Measurements from ENCODE around the gene NEMP2. TPM values are rescaled to one million over a fixed set of nuclear protein-coding genes. Genes with fewer than 3 reads are reported as not detected.

NEMP2 gene
- total RNA-seq, 4 donors from 2014 or later: 2.6 to 10.5 (median 5.3) TPM

- ATAC-seq (ENCODE audit: low FRiP score) (no peak), DNase-seq (ENCODE audit: low spot score) (no peak)
- TF ChIP-seq, protein P1, sequence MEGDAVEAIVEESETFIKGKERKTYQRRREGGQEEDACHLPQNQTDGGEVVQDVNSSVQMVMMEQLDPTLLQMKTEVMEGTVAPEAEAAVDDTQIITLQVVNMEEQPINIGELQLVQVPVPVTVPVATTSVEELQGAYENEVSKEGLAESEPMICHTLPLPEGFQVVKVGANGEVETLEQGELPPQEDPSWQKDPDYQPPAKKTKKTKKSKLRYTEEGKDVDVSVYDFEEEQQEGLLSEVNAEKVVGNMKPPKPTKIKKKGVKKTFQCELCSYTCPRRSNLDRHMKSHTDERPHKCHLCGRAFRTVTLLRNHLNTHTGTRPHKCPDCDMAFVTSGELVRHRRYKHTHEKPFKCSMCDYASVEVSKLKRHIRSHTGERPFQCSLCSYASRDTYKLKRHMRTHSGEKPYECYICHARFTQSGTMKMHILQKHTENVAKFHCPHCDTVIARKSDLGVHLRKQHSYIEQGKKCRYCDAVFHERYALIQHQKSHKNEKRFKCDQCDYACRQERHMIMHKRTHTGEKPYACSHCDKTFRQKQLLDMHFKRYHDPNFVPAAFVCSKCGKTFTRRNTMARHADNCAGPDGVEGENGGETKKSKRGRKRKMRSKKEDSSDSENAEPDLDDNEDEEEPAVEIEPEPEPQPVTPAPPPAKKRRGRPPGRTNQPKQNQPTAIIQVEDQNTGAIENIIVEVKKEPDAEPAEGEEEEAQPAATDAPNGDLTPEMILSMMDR (IDR thresholded peaks at IDR 0.05): no peak
Measured at GRCh38 chr2:190579058-190579410, 44.5 kb upstream of the NEMP2 start.

DNA sequence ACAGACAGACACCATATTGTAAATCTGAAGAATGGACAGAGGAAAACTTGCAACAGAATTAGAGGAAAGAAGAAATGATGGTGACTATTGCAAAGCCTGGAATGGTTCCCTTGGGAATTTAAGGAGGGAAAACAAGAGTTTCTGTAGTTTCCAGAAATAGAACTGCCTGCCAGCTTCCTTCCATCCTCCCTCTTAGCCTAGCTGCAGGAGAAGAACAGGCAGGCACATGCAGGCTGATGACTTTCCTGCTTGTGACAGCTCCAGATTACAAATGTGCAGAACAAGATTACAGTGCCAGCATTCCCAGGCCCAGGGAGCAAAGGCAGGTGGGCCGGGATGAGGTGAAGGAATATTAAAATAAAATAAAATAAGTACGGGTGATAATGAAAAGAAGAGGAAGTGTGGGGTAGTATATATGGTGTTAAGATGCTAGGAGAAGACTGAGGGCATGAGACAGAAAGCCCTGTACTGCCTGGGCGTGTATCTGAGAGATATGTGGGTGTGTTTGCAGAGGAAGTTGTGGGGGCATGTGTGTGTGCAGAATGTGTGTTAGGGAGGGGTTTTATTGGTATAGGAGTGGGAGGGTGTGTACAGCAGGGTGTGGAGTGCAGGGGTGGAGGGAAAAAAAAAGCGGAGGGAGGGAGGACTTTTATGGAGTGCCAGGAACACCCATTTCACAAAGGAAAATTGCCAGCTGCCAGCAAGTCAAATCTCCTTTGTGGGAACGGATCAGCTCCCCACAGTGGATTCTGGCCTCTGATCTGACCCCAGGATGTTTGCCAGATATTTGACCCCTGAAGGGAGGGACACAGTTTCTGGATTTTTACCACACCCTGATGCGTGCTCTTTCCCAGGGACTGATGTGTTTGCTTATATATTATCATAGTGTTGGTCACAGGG is 43.9 kb upstream of the NEMP2 start:
- ATAC-seq (ENCODE audit: low FRiP score) (peak; percentile 58), DNase-seq (ENCODE audit: low spot score) (no peak)
- TF ChIP-seq, protein P1 (IDR thresholded peaks at IDR 0.05): no peak

DNA sequence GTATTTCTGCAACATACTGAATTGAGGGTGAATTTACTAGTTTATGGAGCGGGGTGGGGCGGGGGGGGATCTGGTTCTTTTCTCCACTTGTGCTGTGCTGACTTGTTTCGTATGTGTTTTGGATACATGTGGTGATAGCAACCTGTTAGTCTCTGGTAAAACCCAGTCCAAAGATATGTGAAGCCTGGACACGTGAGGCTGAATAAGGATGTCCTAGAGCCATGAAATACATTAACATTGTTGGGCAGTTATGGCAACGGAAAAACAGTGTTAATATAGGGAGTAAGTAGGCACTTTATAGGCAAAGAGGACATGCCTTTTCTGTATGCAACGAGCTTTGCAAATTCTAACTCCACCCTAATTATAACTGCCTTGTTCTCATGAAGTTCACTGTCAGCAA is 42.1 kb upstream of the NEMP2 start:
- TF ChIP-seq, protein P1 (IDR thresholded peaks at IDR 0.05): no peak
- ATAC-seq (ENCODE audit: low FRiP score): no peak
- DNase-seq (ENCODE audit: low spot score): no peak

DNA sequence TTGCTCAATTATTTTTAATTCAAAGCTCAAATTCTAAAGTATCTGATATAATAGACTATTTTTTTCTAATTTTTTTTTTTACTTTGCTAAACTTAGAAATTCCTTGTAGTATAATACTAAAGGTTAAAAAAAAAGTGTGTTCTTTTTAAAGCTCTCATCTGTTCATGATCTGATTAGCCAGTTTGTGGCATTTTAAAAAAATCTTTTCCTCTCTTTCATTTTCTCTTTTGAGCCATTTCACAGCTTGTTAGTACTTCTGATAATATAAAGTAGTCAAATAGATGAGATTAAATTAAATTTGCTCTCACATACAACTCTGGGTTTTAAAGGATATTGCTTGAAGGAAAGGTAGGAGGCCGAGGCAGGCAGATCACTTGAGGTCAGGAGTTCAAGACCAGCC is 40.7 kb upstream of the NEMP2 start:
- TF ChIP-seq, protein P1 (IDR thresholded peaks at IDR 0.05): no peak
- ATAC-seq (ENCODE audit: low FRiP score) (no peak), DNase-seq (ENCODE audit: low spot score) (no peak)

DNA sequence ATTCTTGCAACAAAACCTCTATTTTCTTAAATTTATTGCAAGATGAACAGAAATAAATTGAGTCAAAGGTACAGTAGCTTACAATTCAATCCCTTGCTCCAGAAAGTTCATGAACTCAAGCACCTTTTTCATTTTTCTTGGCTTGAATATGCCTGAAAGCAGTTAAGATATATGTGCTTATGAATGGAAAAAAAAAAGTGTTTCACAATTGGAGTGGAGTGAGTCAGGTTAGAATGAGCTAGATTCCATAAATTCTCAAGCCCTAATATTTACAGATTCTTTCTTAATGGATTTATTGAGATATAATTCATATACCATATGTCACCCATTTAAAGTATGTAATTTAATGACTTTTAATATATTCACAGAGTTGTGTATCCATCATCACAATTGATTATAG is 39.6 kb upstream of the NEMP2 start:
- DNase-seq (ENCODE audit: low spot score): no peak
- TF ChIP-seq, protein P1 (IDR thresholded peaks at IDR 0.05): no peak
- no peak for ATAC-seq (ENCODE audit: low FRiP score)

DNA sequence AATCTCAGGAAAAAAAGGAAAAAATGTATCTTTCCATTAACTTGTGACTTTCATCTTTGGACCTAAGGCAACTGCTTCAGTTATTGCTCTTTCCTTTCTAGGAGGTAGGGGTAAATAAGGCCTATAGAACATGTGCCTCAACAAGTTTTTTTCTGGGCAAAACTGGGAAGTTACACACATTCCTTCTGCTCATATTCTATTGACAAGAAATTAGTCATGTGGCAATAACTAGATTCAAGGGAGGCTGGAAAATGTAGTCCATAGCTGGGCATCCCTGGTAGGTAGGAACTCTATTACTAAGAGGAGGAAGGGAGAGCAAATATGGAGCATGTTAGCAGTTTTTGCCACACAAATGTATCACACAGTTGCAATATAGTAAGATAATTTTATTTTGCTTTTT is 37.7 kb upstream of the NEMP2 start:
- DNase-seq (ENCODE audit: low spot score) (no peak), ATAC-seq (ENCODE audit: low FRiP score) (no peak)
- TF ChIP-seq, protein P1 (IDR thresholded peaks at IDR 0.05): no peak

GRCh38 chr2:190571686-190572085 is 37.2 kb upstream of the NEMP2 start:
- no peak for ATAC-seq (ENCODE audit: low FRiP score)
- DNase-seq (ENCODE audit: low spot score): no peak
- TF ChIP-seq, protein P1 (IDR thresholded peaks at IDR 0.05): no peak
